GM12875 (cell line): ENCODE results near the gene POC1B.

Experiments used
- H3K4me3 ChIP-seq: one replicate; pipeline ENCODE4 v1.5.1; 2011; ENCODE audit warnings: low read depth, low read length, control low read depth
- CTCF ChIP-seq: IDR thresholded peaks from 2 replicates; pipeline ENCODE4 v1.5.1; 2011; ENCODE audit warnings: low read depth, mild to moderate bottlenecking, control low read depth, inconsistent platforms, low read length, moderate library complexity, borderline replicate concordance; ENCODE audit not compliant: insufficient read depth

Gene POC1B

GRCh38 chr12:89475203-89475990 is 50.5 kb downstream of the POC1B start:
- H3K4me3 ChIP-seq: no peak overlapping the region
- no peak for TF ChIP-seq CTCF

- no peak overlapping the region for H3K4me3 ChIP-seq
- TF ChIP-seq CTCF: no peak
Measured at GRCh38 chr12:89474615-89475014, 51.2 kb downstream of the POC1B start.

- no peak for TF ChIP-seq CTCF
- H3K4me3 ChIP-seq: no peak overlapping the region
Measured at GRCh38 chr12:89472508-89472907, 53.3 kb downstream of the POC1B start.

- peak; percentile 56; the same call in 1 of the 2 replicates for TF ChIP-seq CTCF
Measured at GRCh38 chr12:89470741-89471509, 54.9 kb downstream of the POC1B start.

GRCh38 chr12:89469361-89469760 is 56.5 kb downstream of the POC1B start:
- no peak overlapping the region for H3K4me3 ChIP-seq
- no peak for TF ChIP-seq CTCF

More at GRCh38 chr12:89470741-89471509, 54.9 kb downstream of the POC1B start:
- no peak overlapping the region for H3K4me3 ChIP-seq

- no peak overlapping the region for H3K4me3 ChIP-seq
- no peak for TF ChIP-seq CTCF
Measured at GRCh38 chr12:89468648-89469326, 57.1 kb downstream of the POC1B start.
